GM19452 (cell line): ENCODE measurements around the gene NKD1.
"Not testable (repeated sequence)": the region's sequence is repeated elsewhere in the genome, so short reads cannot be mapped to it uniquely, and the experiment has no call there.

Source experiments
- ATAC-seq: cut with Tn5 transposase; IDR thresholded peaks from one replicate; pipeline ENCODE4 v1.9.1; 2021; ENCODE audit not compliant: unreplicated experiment

Gene NKD1

GRCh38 chr16:50536258-50536645, 11.9 kb upstream of the NKD1 start:
- not testable (repeated sequence) for ATAC-seq

- ATAC-seq, result no peak
Measured at GRCh38 chr16:50537533-50538290, 10.5 kb upstream of the NKD1 start.

- ATAC-seq, result no peak
Measured at GRCh38 chr16:50538411-50539052, 9.7 kb upstream of the NKD1 start.

DNA sequence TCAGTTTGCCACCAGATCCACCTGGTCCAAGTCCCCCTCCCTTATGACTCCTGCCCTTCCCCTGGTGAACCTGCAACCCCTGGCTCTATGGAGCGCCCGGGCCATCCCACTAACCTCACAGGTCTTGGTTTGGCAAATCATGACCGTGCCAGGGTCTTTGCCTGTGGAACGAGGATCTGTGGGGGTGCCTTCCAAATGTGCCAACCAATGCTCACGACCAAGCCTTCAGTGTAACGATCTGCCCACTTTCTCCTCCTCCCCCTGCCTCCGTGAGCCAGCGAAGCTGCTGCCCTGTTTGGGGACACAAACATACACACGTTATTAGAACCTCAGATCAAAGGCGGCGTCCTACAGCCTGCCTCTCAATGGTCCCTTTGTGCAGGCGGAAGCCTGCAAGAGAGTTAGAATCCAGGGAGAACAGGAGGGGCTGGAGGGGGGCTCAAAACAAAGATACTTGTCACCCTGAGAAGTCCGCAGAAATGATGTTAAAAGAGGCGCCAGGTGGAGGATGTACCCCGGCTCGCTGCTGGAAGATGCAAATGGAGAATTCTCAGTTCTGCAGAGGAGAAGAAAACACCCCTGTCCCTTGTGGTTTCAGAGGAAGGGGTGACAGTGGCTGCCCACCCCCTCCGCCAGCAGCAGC, 9.0 kb upstream of the NKD1 start:
- ATAC-seq, result no peak

GRCh38 chr16:50539822-50540710, 8.1 kb upstream of the NKD1 start:
- no peak for ATAC-seq

- ATAC-seq, result no peak
Measured at GRCh38 chr16:50540711-50541007, 7.5 kb upstream of the NKD1 start.

GRCh38 chr16:50542703-50543102, 5.5 kb upstream of the NKD1 start:
- no peak for ATAC-seq

GRCh38 chr16:50546125-50546524, 2.1 kb upstream of the NKD1 start:
- ATAC-seq, result no peak

DNA sequence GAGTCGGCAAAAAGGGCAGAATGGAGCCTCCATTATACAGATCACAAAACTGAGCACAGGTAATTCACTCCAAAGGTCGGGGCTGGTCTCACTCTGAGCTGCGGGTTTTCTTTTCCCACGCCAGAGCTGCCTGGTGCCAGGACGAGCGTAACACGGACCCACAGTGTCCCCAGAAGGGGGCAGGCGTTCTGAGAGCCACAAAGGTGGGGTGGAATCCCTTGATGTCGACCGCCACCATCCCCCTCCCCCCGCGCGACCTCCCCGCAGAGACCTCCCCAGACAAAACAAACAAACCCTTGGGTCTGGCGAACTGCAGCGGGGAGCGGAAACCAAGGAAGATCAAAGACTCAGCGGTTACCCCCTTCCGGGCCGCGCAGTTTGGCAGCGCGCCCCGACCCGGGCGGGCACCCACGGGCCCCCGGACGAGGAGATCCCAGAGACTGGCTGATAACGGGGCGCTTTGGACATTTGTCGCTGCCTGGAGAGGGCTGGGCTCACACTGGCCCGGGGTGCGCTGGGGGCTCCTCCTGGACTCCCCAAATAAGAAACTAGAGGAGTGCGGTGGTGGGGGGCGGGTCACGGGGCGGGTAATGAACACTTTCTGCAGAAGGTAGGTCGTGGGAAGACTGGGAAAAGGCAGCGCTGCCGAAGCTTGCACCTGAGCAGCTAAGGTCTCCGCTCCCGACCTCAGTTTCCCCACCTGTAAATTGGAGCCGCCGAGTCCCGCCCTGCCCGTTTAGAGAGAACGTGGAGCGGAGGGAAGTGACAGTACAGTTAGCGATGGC, 664 bp upstream of the NKD1 start:
- ATAC-seq, result peak; percentile 28

DNA sequence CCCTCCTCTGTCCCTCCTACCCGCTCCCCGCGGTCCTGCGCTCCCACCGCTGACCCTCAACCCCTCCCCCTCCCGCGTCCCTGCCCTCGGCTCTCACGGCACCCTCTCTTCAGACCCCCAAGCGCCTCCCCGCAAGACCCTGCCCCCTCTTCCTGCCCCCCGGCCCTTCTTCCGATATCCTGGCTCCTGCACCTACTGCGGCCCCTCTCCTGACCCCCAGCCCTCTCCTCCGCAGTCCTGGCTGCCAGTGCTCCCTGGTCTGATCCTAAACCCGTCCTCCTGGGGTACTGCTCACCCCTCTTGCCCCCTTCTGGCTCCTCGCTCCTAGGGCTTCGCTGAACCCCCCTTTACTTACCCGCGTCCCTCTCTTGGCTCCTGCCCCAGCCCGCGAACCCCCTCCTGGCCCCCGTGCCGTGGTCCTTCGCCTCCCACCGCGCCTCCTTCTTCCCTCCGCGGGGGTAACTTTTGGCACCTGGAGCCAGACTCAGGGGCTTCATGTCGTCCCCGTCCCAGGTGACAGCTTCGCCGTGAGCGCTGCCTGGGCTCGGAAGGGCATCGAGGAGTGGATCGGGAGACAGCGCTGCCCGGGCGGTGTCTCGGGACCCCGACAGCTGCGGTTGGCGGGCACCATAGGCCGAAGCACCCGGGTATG, 839 bp downstream of the NKD1 start:
- no peak for ATAC-seq

DNA sequence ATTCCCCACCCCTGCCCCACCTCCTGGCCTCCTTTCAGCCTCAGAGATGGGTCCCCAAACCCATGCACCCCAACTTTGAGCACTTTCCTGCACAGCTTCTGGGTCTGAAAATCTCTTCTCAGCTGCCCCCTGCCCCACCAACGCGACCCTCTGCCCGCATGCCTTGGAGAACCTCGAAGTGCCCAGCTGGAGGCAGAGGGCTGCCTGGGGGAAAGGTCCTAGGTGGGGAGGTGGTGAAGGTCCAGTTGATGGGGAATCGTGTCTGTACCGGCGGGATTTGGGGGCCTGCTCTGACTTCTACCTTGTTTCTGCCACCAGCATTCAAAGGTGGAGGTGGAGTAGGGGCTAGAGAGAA, 1.3 kb downstream of the NKD1 start:
- ATAC-seq, result no peak

- ATAC-seq, result no peak
Measured at GRCh38 chr16:50550035-50550434, 1.8 kb downstream of the NKD1 start.

- ATAC-seq, result no peak
Measured at GRCh38 chr16:50550866-50551641, 2.9 kb downstream of the NKD1 start.

DNA sequence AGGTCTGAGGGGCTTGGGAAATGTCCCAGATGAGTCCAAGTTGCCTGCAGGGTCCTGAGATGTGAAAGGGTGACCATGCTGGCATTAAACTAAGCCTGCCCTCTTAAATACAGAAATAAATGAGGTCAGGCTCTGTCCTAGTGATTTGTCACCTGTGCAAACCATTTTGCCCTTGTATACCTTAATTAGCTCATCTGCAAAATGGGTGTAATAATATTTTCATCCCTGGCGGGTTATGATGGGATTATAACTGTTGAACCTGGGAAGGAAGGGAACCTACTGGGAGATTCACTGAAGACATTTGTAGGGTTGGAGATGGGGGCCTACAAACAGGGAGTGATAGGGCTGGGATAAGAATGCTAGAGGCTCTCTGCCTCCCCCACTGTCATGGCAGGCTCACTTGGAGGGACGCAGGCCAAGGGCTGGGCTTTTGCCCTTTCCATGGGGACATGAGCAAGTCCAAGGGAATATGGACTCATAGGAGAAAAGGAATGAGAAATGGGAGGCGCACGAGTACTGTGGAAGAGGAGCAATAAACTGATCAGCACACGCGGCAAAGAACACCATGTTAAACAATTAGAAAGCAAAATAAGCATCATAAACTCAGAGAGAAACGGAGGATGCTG, 4.4 kb downstream of the NKD1 start:
- ATAC-seq, result no peak

DNA sequence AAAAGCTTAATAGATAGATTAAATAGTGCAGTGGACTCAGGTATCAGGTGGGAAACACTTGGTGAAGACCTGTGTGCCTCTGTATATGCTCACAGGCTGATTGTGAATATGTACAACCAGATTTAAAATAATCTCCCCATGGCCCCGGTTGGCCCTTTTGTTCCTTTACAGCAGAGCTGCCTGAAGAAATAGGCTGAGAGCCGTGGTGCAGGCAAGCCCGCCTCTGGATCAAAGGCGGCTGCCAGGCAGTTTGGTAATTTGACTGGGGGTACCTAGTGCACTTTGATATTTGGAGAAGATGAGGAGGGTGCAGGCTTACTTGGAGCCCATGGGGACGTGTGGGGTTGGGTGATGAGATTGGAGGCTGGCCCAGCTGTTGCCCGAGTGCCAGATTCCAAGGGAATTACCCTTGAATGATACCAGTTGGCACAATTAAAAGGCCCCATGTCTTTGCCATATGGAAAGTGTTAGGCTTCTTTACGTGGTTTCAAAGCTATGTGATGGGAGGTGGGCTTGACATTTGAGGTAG, 5.0 kb downstream of the NKD1 start:
- no peak for ATAC-seq

DNA sequence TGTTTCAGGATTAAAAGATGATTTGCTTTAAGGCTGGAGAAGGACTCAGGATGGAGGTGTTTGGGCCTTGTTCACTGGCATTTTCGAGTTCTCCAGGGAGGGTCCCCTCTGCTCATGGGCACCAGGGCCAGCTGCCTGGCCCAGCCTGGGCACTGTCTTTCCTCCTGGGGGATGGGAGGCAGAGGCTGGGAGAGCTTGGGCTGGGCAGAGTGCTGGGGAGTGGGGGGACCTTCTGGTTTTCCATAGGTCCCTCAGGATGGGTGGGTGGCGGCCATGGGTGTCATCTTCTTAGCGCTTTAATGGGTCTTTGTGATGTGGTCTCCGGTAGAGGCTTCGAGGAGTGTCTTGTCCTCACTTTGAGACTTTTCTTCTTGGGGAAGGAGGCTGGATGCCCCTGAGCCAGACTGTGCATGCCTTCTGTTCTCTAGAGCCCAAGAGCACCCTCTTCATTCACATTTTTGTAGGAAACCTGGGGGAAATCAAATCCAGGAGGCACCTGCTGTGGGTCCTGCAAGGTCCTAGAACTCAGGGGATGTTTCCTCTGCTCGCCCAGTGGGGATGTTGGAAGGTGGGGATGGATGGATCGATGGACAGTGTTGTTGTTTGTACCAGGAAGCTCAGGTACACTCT, 5.7 kb downstream of the NKD1 start:
- no peak for ATAC-seq

- ATAC-seq, result no peak
Measured at GRCh38 chr16:50555269-50555875, 7.2 kb downstream of the NKD1 start.
